ENCODE data around the gene PRKAG2. TPM values are rescaled to one million over a fixed set of nuclear protein-coding genes. Genes with fewer than 3 reads are reported as not detected.

PRKAG2 gene
- total and polyA plus RNA-seq, 2 experiments from 2014 or later, result 9.1 to 14.9 TPM

- ATAC-seq (peak; percentile 39), DNase-seq (ENCODE audit: low spot score) (peak; percentile 70)
- Mint-ChIP-seq H3K4me3 (peak overlapping the region; percentile 82), H3K27me3 (ENCODE audit: insufficient read depth, low read depth, poor library complexity) (peaks cover 28% of the 10 kb centered on the region), H3K4me1 (peaks cover 24% of the 10 kb centered on the region), H3K27ac (peak overlapping the region; percentile 98), H3K36me3 (ENCODE audit: low read depth) (0 out of 3 replicates have a peak, but pooled peaks cover 4% of the 10 kb centered on the region), H3K9me3 (peaks cover 8% of the 10 kb centered on the region; the same call in 2 of the 3 replicates)
- no peak for TF ChIP-seq REST (IDR thresholded peaks at IDR 0.05; ENCODE audit: unreplicated experiment)
- TF ChIP-seq NANOG (IDR thresholded peaks at IDR 0.05; ENCODE audit: borderline replicate concordance), result no peak
- TF ChIP-seq CTCF (conservative IDR thresholded peaks at IDR 0.05; ENCODE audit: low read depth in 2 of 2), result no peak
- TF ChIP-seq ETS1 (IDR thresholded peaks at IDR 0.05), result no peak
- TF ChIP-seq ZNF114 (CRISPR knock-in tag; IDR thresholded peaks at IDR 0.05), result no peak
- TF ChIP-seq JUNB (IDR thresholded peaks at IDR 0.05; ENCODE audit: unreplicated experiment), result no peak
- no peak for TF ChIP-seq ZNF462 (CRISPR knock-in tag; IDR thresholded peaks at IDR 0.05)
- peaks cover 21% of the 10 kb centered on the region for H3K4me1 ChIP-seq (ENCODE audit: insufficient read depth)
- H3K9me2 ChIP-seq (ENCODE audit: insufficient read depth), result no peaks in the 10 kb centered on the region
- peak overlapping the region; percentile 84 for H3K4me2 ChIP-seq
- H2AFZ ChIP-seq, result peak overlapping the region; percentile 96
- no peaks in the 10 kb centered on the region for H3K36me3 ChIP-seq (ENCODE audit: insufficient read depth)
- H4K20me1 ChIP-seq (replicated peaks; ENCODE audit: insufficient read depth), result peaks cover 32% of the 10 kb centered on the region
- H3K27ac ChIP-seq (ENCODE audit: low read depth), result peak overlapping the region; percentile 92
- peaks cover 33% of the 10 kb centered on the region for H3K79me2 ChIP-seq (replicated peaks; ENCODE audit: insufficient read depth)
- H3F3A ChIP-seq (replicated peaks; ENCODE audit: low read depth), result peaks cover 11% of the 10 kb centered on the region; the same call in 1 of the 2 replicates
- H3K27me3 ChIP-seq (ENCODE audit: insufficient read depth), result peaks cover 15% of the 10 kb centered on the region
- peak overlapping the region; percentile 64 for H3K4me3 ChIP-seq
Measured at GRCh38 chr7:151520419-151521261, 356.3 kb downstream of the PRKAG2 start.
